Loucy (cell line): ENCODE measurements around the gene PRDM10.

ENCODE experiments used
- H2AFZ ChIP-seq: fragments of 200-600 bp; sonication (generic); 2 replicates; pipeline ENCODE4 v1.6.0; 2016; ENCODE audit warnings: antibody characterized with exemption, mild to moderate bottlenecking, low read length, moderate library complexity
- H3F3A ChIP-seq: fragments of 200-600 bp; 2 replicates; pipeline ENCODE4 v1.6.0; 2016; ENCODE audit warnings: antibody characterized with exemption, low read depth, mild to moderate bottlenecking
- H3K27me3 ChIP-seq: fragments of 200-600 bp; sonication (generic); 2 replicates; pipeline ENCODE4 v1.6.1; 2014; ENCODE audit warnings: low read length, mild to moderate bottlenecking; ENCODE audit not compliant: insufficient read depth, poor library complexity, severe bottlenecking
- H3K36me3 ChIP-seq: fragments of 200-600 bp; sonication (generic); 2 replicates; pipeline ENCODE4 v1.6.1; 2016; ENCODE audit warnings: low read length; ENCODE audit not compliant: insufficient read depth
- H3K4me1 ChIP-seq: fragments of 200-600 bp; sonication (generic); 2 replicates; pipeline ENCODE4 v1.5.1; 2014; ENCODE audit warnings: low read length, mild to moderate bottlenecking; ENCODE audit not compliant: insufficient read depth, poor library complexity, severe bottlenecking
- H3K4me2 ChIP-seq: fragments of 200-600 bp; sonication (generic); 2 replicates; pipeline ENCODE4 v1.6.0; 2014; ENCODE audit warnings: antibody characterized with exemption, low read length, low read depth, mild to moderate bottlenecking; ENCODE audit not compliant: poor library complexity, severe bottlenecking
- H3K4me3 ChIP-seq: fragments of 200-600 bp; sonication (generic); 2 replicates; pipeline ENCODE4 v1.5.1; 2014; ENCODE audit warnings: low read length, mild to moderate bottlenecking, mixed read lengths; ENCODE audit not compliant: poor library complexity, severe bottlenecking
- H3K79me2 ChIP-seq: fragments of 200-600 bp; sonication (generic); 2 replicates; pipeline ENCODE4 v1.6.1; 2014; ENCODE audit warnings: low read length; ENCODE audit not compliant: insufficient read depth
- H3K9ac ChIP-seq: fragments of 200-600 bp; sonication (generic); 2 replicates; pipeline ENCODE4 v1.6.0; 2014; ENCODE audit warnings: mild to moderate bottlenecking, low read depth, low read length, moderate library complexity; ENCODE audit not compliant: poor library complexity, severe bottlenecking
- H3K9me2 ChIP-seq: fragments of 200-600 bp; sonication (generic); replicated peaks from 2 replicates; pipeline ENCODE4 v1.6.1; 2016; ENCODE audit warnings: low read depth, low read length, mixed read lengths
- H3K9me3 ChIP-seq: fragments of 200-600 bp; sonication (generic); 2 replicates; pipeline ENCODE4 v1.6.1; 2014; ENCODE audit warnings: mild to moderate bottlenecking, antibody characterized with exemption, low read length, low read depth; ENCODE audit not compliant: insufficient read depth
- H4K20me1 ChIP-seq: fragments of 200-600 bp; sonication (generic); 2 replicates; pipeline ENCODE4 v1.6.0; 2014; ENCODE audit warnings: antibody characterized with exemption, low read length, mild to moderate bottlenecking; ENCODE audit not compliant: insufficient read depth, poor library complexity, severe bottlenecking
- EZH2phosphoT487 ChIP-seq: fragments of 200-600 bp; IDR thresholded peaks from 2 replicates; pipeline ENCODE4 v1.6.1; 2018; ENCODE audit warnings: antibody characterized with exemption, mild to moderate bottlenecking, moderate library complexity, borderline replicate concordance
- TF ChIP-seq, protein P1 (sequence below): fragments of 200-600 bp; sonication (generic); conservative IDR thresholded peaks from 2 replicates; pipeline ENCODE4 v1.5.1; 2014; ENCODE audit warnings: mild to moderate bottlenecking, antibody characterized with exemption, low read length

PRDM10 gene

DNA sequence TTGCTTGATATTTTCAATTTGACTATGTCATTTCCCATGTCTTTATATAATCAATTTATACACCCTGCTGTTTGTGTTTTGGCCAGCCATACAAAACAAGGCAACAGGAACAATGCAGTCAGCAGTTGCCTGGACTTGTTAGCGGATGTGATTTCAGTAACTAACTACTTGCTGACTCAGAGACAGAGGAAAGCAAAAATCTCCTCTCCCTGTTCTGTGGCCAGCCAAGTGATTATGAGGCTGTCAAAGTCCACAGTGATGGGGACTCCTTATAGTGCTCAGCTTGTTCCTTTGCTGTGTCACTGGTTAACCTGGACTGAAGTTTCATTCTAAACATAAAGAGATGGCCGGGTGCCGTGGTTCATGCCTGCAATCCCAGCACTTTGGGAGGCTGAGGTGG is 34.4 kb upstream of the PRDM10 start:
- no peaks in the 10 kb centered on the region for H3K9me2 ChIP-seq
- H3K9ac ChIP-seq, result no peak overlapping the region
- TF ChIP-seq EZH2phosphoT487, result no peak
- TF ChIP-seq, protein P1, sequence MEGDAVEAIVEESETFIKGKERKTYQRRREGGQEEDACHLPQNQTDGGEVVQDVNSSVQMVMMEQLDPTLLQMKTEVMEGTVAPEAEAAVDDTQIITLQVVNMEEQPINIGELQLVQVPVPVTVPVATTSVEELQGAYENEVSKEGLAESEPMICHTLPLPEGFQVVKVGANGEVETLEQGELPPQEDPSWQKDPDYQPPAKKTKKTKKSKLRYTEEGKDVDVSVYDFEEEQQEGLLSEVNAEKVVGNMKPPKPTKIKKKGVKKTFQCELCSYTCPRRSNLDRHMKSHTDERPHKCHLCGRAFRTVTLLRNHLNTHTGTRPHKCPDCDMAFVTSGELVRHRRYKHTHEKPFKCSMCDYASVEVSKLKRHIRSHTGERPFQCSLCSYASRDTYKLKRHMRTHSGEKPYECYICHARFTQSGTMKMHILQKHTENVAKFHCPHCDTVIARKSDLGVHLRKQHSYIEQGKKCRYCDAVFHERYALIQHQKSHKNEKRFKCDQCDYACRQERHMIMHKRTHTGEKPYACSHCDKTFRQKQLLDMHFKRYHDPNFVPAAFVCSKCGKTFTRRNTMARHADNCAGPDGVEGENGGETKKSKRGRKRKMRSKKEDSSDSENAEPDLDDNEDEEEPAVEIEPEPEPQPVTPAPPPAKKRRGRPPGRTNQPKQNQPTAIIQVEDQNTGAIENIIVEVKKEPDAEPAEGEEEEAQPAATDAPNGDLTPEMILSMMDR, result no peak
- H3K4me1 ChIP-seq, result no peaks in the 10 kb centered on the region
- no peak overlapping the region for H3K4me2 ChIP-seq
- H4K20me1 ChIP-seq, result no peaks in the 10 kb centered on the region
- no peaks in the 10 kb centered on the region for H3K27me3 ChIP-seq
- no peak overlapping the region for H3K4me3 ChIP-seq
- H3F3A ChIP-seq, result no peaks in the 10 kb centered on the region
- H3K9me3 ChIP-seq, result no peaks in the 10 kb centered on the region
- H2AFZ ChIP-seq, result no peak overlapping the region
- H3K79me2 ChIP-seq, result no peaks in the 10 kb centered on the region
- no peaks in the 10 kb centered on the region for H3K36me3 ChIP-seq

DNA sequence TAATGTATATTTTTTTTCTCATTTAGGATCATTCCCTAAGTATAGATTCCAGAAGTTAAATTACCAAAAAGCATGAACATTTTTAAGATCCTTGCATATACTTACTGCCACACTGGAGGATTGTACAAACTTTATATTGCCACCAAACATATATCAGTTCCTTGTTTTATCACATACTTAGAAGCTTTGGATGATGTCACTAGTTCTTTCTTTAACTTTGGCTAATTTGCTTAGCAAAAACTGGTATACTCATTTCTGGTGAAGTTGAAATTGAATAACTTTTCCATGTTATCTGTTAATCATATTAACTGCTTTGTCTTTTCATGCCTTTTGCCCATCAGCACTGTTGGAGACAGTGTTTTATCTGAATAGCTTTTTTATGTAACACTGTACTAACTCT is 31.6 kb upstream of the PRDM10 start:
- Histone ChIP-seq H3F3A (no peaks in the 10 kb centered on the region), H2AFZ (no peak overlapping the region), H4K20me1 (no peaks in the 10 kb centered on the region), H3K9me3 (no peaks in the 10 kb centered on the region), H3K4me2 (no peak overlapping the region), H3K4me1 (no peaks in the 10 kb centered on the region), H3K4me3 (no peak overlapping the region), H3K9me2 (no peaks in the 10 kb centered on the region), H3K9ac (no peak overlapping the region), H3K79me2 (no peaks in the 10 kb centered on the region), H3K36me3 (no peaks in the 10 kb centered on the region), H3K27me3 (no peaks in the 10 kb centered on the region)
- TF ChIP-seq, protein P1, result no peak
- TF ChIP-seq EZH2phosphoT487, result no peak

DNA sequence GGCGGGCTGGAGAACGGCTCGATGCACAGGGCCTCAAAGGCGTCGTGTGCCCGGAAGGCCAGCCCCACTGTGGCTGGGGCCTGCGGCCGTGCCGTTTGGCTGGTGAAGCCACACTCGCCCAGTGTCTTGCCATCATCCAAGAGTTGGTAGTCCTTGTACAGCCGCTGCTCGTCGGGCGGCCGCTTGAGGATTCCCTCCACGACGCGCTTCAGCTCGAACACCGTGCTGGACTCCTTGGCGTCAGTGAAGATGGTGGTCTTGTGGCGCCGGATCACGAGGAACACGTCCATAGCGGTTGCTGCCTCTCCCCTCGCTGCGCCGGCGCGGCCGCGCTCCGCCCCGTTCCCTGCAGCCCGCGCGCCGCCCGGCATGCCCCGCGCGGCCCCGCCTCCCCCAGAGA is 30.3 kb upstream of the PRDM10 start:
- H3K27me3 ChIP-seq, result no peaks in the 10 kb centered on the region
- no peak for TF ChIP-seq EZH2phosphoT487
- TF ChIP-seq, protein P1, result no peak
- no peaks in the 10 kb centered on the region for H3K9me2 ChIP-seq
- H3K36me3 ChIP-seq, result no peaks in the 10 kb centered on the region
- H2AFZ ChIP-seq, result no peak overlapping the region
- H4K20me1 ChIP-seq, result no peaks in the 10 kb centered on the region
- H3K9ac ChIP-seq, result no peak overlapping the region
- no peaks in the 10 kb centered on the region for H3K9me3 ChIP-seq
- no peak overlapping the region for H3K4me2 ChIP-seq
- H3K4me3 ChIP-seq, result no peak overlapping the region
- no peaks in the 10 kb centered on the region for H3K79me2 ChIP-seq
- no peaks in the 10 kb centered on the region for H3F3A ChIP-seq
- no peaks in the 10 kb centered on the region for H3K4me1 ChIP-seq
